Skin of body (tissue), 2 donors: Measurements from ENCODE around the gene SERP2. TPM values are rescaled to one million over a fixed set of nuclear protein-coding genes. Genes with fewer than 3 reads are reported as not detected.

Experiments
- DNase-seq: peaks from one replicate; lab custom pipeline; 2025; lab: John Stamatoyannopoulos, UW
- total RNA-seq: library from RNA; depleted of rRNA; stranded (reverse); fragments of >200 nt; gene quantifications from one replicate; pipeline ENCODE4 v1.2.3, GENCODE V29; 2014

SERP2 gene
- total RNA-seq, 1 donor from 2014 or later: 4.5 TPM

- no peak for DNase-seq
Measured at GRCh38 chr13:44388427-44389059, 14.9 kb downstream of the SERP2 start.

- DNase-seq: no peak
Measured at GRCh38 chr13:44389060-44389666, 15.5 kb downstream of the SERP2 start.

- peak; percentile 58 for DNase-seq
Measured at GRCh38 chr13:44389876-44390275, 16.3 kb downstream of the SERP2 start.

GRCh38 chr13:44393391-44393790 is 19.8 kb downstream of the SERP2 start:
- DNase-seq: no peak

- no peak for DNase-seq
Measured at GRCh38 chr13:44394658-44395057, 21.0 kb downstream of the SERP2 start.

- peak; percentile 32 for DNase-seq
Measured at GRCh38 chr13:44395976-44396694, 22.5 kb downstream of the SERP2 start.

GRCh38 chr13:44396701-44397580 is 23.3 kb downstream of the SERP2 start:
- peak; percentile 56 for DNase-seq

- DNase-seq: no peak
Measured at GRCh38 chr13:44397766-44398223, 24.2 kb downstream of the SERP2 start.

GRCh38 chr13:44398606-44399005 is 25.0 kb downstream of the SERP2 start:
- no peak for DNase-seq

GRCh38 chr13:44399074-44399473 is 25.4 kb downstream of the SERP2 start:
- DNase-seq: no peak

- no peak for DNase-seq
Measured at GRCh38 chr13:44400736-44401135, 27.1 kb downstream of the SERP2 start.

GRCh38 chr13:44401577-44401976 is 28.0 kb downstream of the SERP2 start:
- DNase-seq: no peak

GRCh38 chr13:44402899-44403445 is 29.3 kb downstream of the SERP2 start:
- no peak for DNase-seq

- no peak for DNase-seq
Measured at GRCh38 chr13:44403461-44404056, 29.9 kb downstream of the SERP2 start.

GRCh38 chr13:44404261-44405132 is 30.9 kb downstream of the SERP2 start:
- no peak for DNase-seq

- DNase-seq: no peak
Measured at GRCh38 chr13:44406617-44407016, 33.0 kb downstream of the SERP2 start.

- DNase-seq: no peak
Measured at GRCh38 chr13:44407379-44407778, 33.8 kb downstream of the SERP2 start.

- DNase-seq: no peak
Measured at GRCh38 chr13:44407891-44408290, 34.3 kb downstream of the SERP2 start.

- DNase-seq: no peak
Measured at GRCh38 chr13:44409595-44409994, 36.0 kb downstream of the SERP2 start.

GRCh38 chr13:44410328-44410859 is 36.8 kb downstream of the SERP2 start:
- DNase-seq: no peak
